A673 (cell line): ENCODE data around the gene PDE4DIP.
"Not testable (repeated sequence)": the region's sequence is repeated elsewhere in the genome, so short reads cannot be mapped to it uniquely, and the experiment has no call there.

Source experiments
- EZH2 ChIP-seq: fragments of 200-600 bp; sonication (generic); IDR thresholded peaks from 2 replicates; pipeline ENCODE4 v1.6.1; 2017; ENCODE audit warnings: borderline replicate concordance, low read depth, mild to moderate bottlenecking, mixed read lengths, antibody characterized with exemption, low read length; ENCODE audit not compliant: poor library complexity, severe bottlenecking
- TF ChIP-seq, protein P1 (sequence below): fragments of 300-800, 200-600 bp; sonication (generic); conservative IDR thresholded peaks from 2 replicates; pipeline ENCODE4 v1.5.1; 2017; ENCODE audit warnings: low read depth, mild to moderate bottlenecking, antibody characterized with exemption, low read length, moderate library complexity, mixed read lengths

DNA sequence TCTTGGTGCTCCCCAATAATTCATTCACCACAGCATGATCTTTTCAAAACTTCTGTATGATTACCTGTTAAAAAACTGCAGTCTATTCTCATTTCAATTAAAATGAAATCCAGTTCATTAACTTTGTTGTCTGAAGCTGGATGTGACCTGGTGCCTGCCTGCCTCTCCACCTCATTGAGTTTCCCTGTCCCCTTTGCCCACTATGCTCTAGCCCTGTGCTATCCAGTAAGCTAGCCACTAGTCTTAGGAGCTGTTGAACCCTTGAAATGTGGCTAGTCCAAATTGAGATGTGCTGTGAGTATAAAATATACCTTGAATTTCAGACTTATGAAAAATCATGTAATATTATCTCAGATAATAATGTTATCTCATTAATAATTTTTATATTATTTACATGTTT lies 114.1 kb downstream of the PDE4DIP start:
- TF ChIP-seq, protein P1, sequence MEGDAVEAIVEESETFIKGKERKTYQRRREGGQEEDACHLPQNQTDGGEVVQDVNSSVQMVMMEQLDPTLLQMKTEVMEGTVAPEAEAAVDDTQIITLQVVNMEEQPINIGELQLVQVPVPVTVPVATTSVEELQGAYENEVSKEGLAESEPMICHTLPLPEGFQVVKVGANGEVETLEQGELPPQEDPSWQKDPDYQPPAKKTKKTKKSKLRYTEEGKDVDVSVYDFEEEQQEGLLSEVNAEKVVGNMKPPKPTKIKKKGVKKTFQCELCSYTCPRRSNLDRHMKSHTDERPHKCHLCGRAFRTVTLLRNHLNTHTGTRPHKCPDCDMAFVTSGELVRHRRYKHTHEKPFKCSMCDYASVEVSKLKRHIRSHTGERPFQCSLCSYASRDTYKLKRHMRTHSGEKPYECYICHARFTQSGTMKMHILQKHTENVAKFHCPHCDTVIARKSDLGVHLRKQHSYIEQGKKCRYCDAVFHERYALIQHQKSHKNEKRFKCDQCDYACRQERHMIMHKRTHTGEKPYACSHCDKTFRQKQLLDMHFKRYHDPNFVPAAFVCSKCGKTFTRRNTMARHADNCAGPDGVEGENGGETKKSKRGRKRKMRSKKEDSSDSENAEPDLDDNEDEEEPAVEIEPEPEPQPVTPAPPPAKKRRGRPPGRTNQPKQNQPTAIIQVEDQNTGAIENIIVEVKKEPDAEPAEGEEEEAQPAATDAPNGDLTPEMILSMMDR, result not testable (repeated sequence)
- not testable (repeated sequence) for TF ChIP-seq EZH2
